K562 (cell line): ENCODE results near the gene FCHSD1. TPM values are rescaled to one million over a fixed set of nuclear protein-coding genes. Genes with fewer than 3 reads are reported as not detected.
A peak's percentile ranks its signal among the peaks of the same experiment; 100 is the strongest.

ENCODE experiments used
- BMI1 ChIP-seq: fragments of 150-350 bp; IDR thresholded peaks from 2 replicates; pipeline ENCODE4 v1.6.1; 2014; ENCODE audit warnings: low read length
- CBFA2T3 ChIP-seq: fragments of 450-650 bp; IDR thresholded peaks from 2 replicates; pipeline ENCODE4 v1.6.1; 2017
- CBX3 ChIP-seq, 2 experiments: IDR thresholded peaks; 1 replicate in 1 of 2; 2 replicates in 1 of 2; pipeline ENCODE4 v1.6.1; 2012; ENCODE audit warnings: inconsistent platforms in 2 of 2, low read length in 2 of 2, borderline replicate concordance in 1 of 2, control low read depth in 1 of 2
- ELK1 ChIP-seq: sonication (generic); formaldehyde crosslinking; IDR thresholded peaks from 2 replicates; pipeline ENCODE4 v1.8.1; 2022; ENCODE audit warnings: missing genetic modification reagents
- GABPB1 ChIP-seq: sonication (generic); formaldehyde crosslinking; IDR thresholded peaks from 2 replicates; pipeline ENCODE4 v1.8.0; 2022; ENCODE audit warnings: mild to moderate bottlenecking, missing genetic modification reagents
- PREB ChIP-seq: sonication (generic); formaldehyde crosslinking; IDR thresholded peaks from 2 replicates; pipeline ENCODE4 v1.8.1; 2023; ENCODE audit warnings: mild to moderate bottlenecking, missing genetic modification reagents
- SLC30A9 ChIP-seq: fragments of 250-450 bp; sonication (Bioruptor Pico); IDR thresholded peaks from 2 replicates; pipeline ENCODE4 v1.8.0; 2022; ENCODE audit warnings: mild to moderate bottlenecking, moderate library complexity
- SMARCB1 ChIP-seq: IDR thresholded peaks from 2 replicates; pipeline ENCODE4 v1.6.1; 2011; ENCODE audit warnings: improper control_type of control experiment, low read depth; ENCODE audit not compliant: insufficient read length
- TAF1 ChIP-seq: IDR thresholded peaks from 2 replicates; pipeline ENCODE4 v1.6.1; 2011; ENCODE audit warnings: mild to moderate bottlenecking, low read length, moderate library complexity; ENCODE audit not compliant: insufficient read depth, control insufficient read depth, severe bottlenecking; ENCODE audit errors: extremely low read depth
- TEAD2 ChIP-seq: fragments of 450-650 bp; IDR thresholded peaks from 2 replicates; pipeline ENCODE4 v1.6.1; 2016; ENCODE audit warnings: missing genetic modification characterization, control low read depth, missing compliant biosample characterization
- THRB ChIP-seq: fragments of 450-650 bp; formaldehyde crosslinking; conservative IDR thresholded peaks from 2 replicates; pipeline ENCODE4 v1.4.0; 2022; ENCODE audit warnings: mild to moderate bottlenecking, missing genetic modification characterization
- ZBTB2 ChIP-seq: fragments of 450-650 bp; IDR thresholded peaks from 2 replicates; pipeline ENCODE4 v1.6.1; 2016; ENCODE audit warnings: antibody characterized with exemption
- ZBTB8A ChIP-seq: fragments of 450-650 bp; IDR thresholded peaks from 2 replicates; pipeline ENCODE4 v1.6.1; 2018; ENCODE audit warnings: mild to moderate bottlenecking, moderate library complexity; ENCODE audit not compliant: partially characterized antibody
- ZKSCAN1 ChIP-seq: fragments of 150-350 bp; IDR thresholded peaks from 2 replicates; pipeline ENCODE4 v1.6.1; 2016; ENCODE audit warnings: low read depth, low read length
- ZNF239 ChIP-seq: fragments of 250-450 bp; sonication (Bioruptor Pico); IDR thresholded peaks from 2 replicates; pipeline ENCODE4 v1.4.0; 2020; ENCODE audit warnings: mild to moderate bottlenecking
- ZNF253 ChIP-seq: fragments of 250-450 bp; sonication (Bioruptor Pico); conservative IDR thresholded peaks from 2 replicates; pipeline ENCODE4 v1.6.1; 2021; ENCODE audit warnings: mild to moderate bottlenecking
- ZNF316 ChIP-seq: fragments of 450-650 bp; IDR thresholded peaks from 2 replicates; pipeline ENCODE4 v1.6.1; 2016
- ZNF518B ChIP-seq: fragments of 250-450 bp; sonication (Bioruptor Pico); IDR thresholded peaks from 2 replicates; pipeline ENCODE4 v1.5.0; 2021; ENCODE audit warnings: mild to moderate bottlenecking, moderate library complexity
- ZNF707 ChIP-seq: fragments of 250-450 bp; sonication (Bioruptor Pico); conservative IDR thresholded peaks from 2 replicates; pipeline ENCODE4 v1.8.0; 2022; ENCODE audit warnings: inconsistent platforms, mild to moderate bottlenecking, moderate library complexity
- ZNF77 ChIP-seq: fragments of 250-450 bp; sonication (Bioruptor Pico); IDR thresholded peaks from 2 replicates; pipeline ENCODE4 v1.5.0; 2020
- polyA plus RNA-seq, 8 experiments: library from polyadenylated mRNA; depleted of rRNA in 4 of 8; stranded (reverse) in 5 of 8; unstranded in 3 of 8; fragments of >200 nt; fragmentation: Nextera tagmentation in 2 of 8; fragmentation: Illumina TruSeq in 1 of 8; extraction: Ambion mirVana in 2 of 8; extraction: Trizol in 1 of 8; gene quantifications; 2 replicates each; pipeline versions ENCODE4 v1.2.1 to v1.2.3, GENCODE V29; 2011 to 2014; ENCODE audit warnings: inconsistent platforms in 1 of 8, missing spikeins in 1 of 8
- total RNA-seq, 7 experiments: library from RNA; depleted of rRNA in 6 of 7; stranded (reverse); fragments of >200 nt in 6 of 7; fragmentation: Illumina TruSeq in 2 of 7; extraction: Trizol in 2 of 7; gene quantifications; 2 replicates each; pipeline versions ENCODE4 v1.2.1 to v1.2.3, GENCODE V29; 2011 to 2021; ENCODE audit warnings: low replicate concordance in 1 of 7

Gene FCHSD1
- total and polyA plus RNA-seq, 9 of the 15 experiments (the other 6 are each of a cell fraction or from before 2014, with no cell fraction given) = 0.35 to 37.5 (median 13.6) TPM

GRCh38 chr5:141618030-141618803 lies 33.0 kb downstream of the FCHSD1 start (continued):
- TF ChIP-seq CBX3 (IDR thresholded peaks at IDR 0.05; ENCODE audit: borderline replicate concordance in 1 of 2, low read length in 2 of 2) (0 out of 3 replicates have a peak, but pooled peaks of 1 of the 2 experiments have one; percentile 45), GABPB1 (CRISPR knock-in tag) (peak; percentile 75), ZNF253 (no peak), ZKSCAN1 (no peak), ZNF77 (CRISPR knock-in tag) (no peak), BMI1 (no peak), THRB (CRISPR knock-in tag) (no peak), SMARCB1 (no peak), PREB (CRISPR knock-in tag) (0 out of 2 replicates have a peak, but pooled peaks have one; percentile 21), SLC30A9 (CRISPR knock-in tag) (no peak), TEAD2 (no peak), CBFA2T3 (peak; percentile 35), ZNF518B (no peak), ZNF239 (CRISPR knock-in tag) (no peak), ZBTB8A (no peak), ZBTB2 (peak; percentile 60; the same call in 1 of the 2 replicates), ZNF316 (peak; percentile 13; the same call in 1 of the 2 replicates), ELK1 (CRISPR knock-in tag) (no peak), ZNF707 (CRISPR knock-in tag) (no peak), TAF1 (peak; percentile 41)
